Mucosa of descending colon (tissue), 3 donors: ENCODE data around the gene PDE4B. TPM values are rescaled to one million over a fixed set of nuclear protein-coding genes. Genes with fewer than 3 reads are reported as not detected.
A peak's percentile ranks its signal among the peaks of the same experiment; 100 is the strongest.
"Not testable (repeated sequence)": the region's sequence is repeated elsewhere in the genome, so short reads cannot be mapped to it uniquely, and the experiment has no call there.

ENCODE experiments used
- ATAC-seq: fragments of 200-7000 bp; cut with Tn5 transposase; one replicate; pipeline ENCODE4 v1.9.1; 2020; ENCODE audit warnings: mild to moderate bottlenecking, moderate library complexity
- DNase-seq, 3 donors: peaks; one replicate each; pipeline ENCODE4 v3.0.0-alpha.2; 2020
- H3K36me3 ChIP-seq: fragments of 200-600 bp; one replicate; pipeline ENCODE4 v1.8.0; 2021; ENCODE audit warnings: low read depth, mild to moderate bottlenecking
- H3K4me1 ChIP-seq: fragments of 200-600 bp; one replicate; pipeline ENCODE4 v1.8.0; 2021; ENCODE audit warnings: low read depth, mild to moderate bottlenecking
- H3K4me3 ChIP-seq: fragments of 200-600 bp; one replicate; pipeline ENCODE4 v1.8.0; 2021; ENCODE audit warnings: mild to moderate bottlenecking
- H3K9me3 ChIP-seq: fragments of 200-600 bp; one replicate; pipeline ENCODE4 v1.8.0; 2021; ENCODE audit warnings: mild to moderate bottlenecking
- intact Hi-C, 2 donors: fragments of 100-400 bp; cut with DNase I in 1 of 2; cut with micrococcal nuclease in 1 of 2; formaldehyde crosslinking; loops; one replicate each; pipeline versions ENCODE4 v1.11.0 to v1.11.1; 2022; cut with DNase I, micrococcal nuclease
- total RNA-seq, 3 donors: library from RNA; stranded (reverse); fragmentation: NEBNext Ultra II Directional in 2 of 3; extraction: Animal tissue kit (Norgen Biotek cat#: 25700) in 2 of 3; gene quantifications; one replicate each; pipeline versions ENCODE4 v1.2.1 to v1.2.4, GENCODE V29; 2021 to 2023
- TF ChIP-seq, protein P1 (sequence below): fragments of 200-600 bp; IDR thresholded peaks from one replicate; pipeline ENCODE4 v1.8.0; 2022; ENCODE audit warnings: antibody characterized with exemption, mild to moderate bottlenecking
- donor health status: DM: no; HTN: no; CAD: no; lungs with moderate emphysema.
- donor health status: DM: no; HTN: no; CAD: no.
- donor health status: DM: no; HTN: yes; CAD: no.

Gene PDE4B
- total RNA-seq, 3 donors from 2014 or later: 3.4 to 6.6 (median 4.9) TPM

DNA sequence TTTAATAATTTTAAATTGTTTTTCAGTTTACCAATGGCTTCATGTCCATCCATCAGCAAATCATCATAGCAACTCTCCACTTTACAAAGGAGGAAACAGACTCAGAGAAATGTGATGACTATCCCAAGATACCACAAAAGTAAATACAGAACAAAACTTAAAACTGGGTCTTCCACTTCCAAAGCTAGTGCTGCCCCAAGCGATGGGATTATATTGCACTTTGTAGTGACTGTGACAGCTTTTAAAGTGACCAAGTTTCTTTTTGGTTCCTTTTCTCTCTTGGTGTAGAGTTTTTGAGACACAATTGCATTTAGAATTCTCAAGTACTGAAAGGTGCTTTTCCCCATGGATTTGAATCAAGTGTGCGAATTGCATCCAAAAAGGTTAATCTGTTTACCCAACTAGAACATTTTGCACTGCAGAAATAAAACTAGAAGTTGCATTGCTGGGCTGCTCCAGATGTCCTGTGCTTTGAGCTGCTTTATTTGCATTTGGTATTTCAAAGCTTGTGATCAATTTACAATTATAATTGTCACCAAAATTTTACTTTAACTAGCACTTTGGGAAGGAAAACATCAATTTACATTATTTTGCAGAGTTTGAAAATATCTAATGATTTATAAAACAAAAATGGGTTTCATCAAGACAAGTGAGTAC lies 320.2 kb downstream of the PDE4B start:
- intact Hi-C loops: no loop called here
- ATAC-seq: no peak
- H3K9me3 ChIP-seq: no peaks in the 10 kb centered on the region

DNA sequence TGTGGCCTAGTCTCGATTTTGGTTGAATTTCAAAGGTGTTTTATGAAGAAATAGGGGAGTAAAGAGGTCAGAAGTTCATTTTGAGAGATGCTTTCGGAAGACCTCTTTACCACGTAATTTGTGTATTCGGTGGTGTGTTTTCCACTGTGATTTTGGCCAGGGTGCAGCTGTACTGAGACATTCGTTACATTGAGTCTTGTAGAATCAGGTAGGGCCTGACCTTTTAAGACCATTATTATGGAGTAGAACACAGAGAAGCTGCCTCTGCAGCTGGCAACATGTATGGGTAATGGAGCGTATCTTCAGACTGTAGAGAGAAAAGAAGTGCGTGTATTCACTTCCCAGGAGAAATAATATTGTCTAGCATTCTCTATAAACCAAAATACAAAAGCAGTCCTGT lies 326.5 kb downstream of the PDE4B start:
- ATAC-seq (no peak), DNase-seq (no peak)
- Histone ChIP-seq H3K9me3 (no peaks in the 10 kb centered on the region), H3K4me3 (no peak overlapping the region), H3K4me1 (no peaks in the 10 kb centered on the region), H3K36me3 (no peaks in the 10 kb centered on the region)
- TF ChIP-seq, protein P1, sequence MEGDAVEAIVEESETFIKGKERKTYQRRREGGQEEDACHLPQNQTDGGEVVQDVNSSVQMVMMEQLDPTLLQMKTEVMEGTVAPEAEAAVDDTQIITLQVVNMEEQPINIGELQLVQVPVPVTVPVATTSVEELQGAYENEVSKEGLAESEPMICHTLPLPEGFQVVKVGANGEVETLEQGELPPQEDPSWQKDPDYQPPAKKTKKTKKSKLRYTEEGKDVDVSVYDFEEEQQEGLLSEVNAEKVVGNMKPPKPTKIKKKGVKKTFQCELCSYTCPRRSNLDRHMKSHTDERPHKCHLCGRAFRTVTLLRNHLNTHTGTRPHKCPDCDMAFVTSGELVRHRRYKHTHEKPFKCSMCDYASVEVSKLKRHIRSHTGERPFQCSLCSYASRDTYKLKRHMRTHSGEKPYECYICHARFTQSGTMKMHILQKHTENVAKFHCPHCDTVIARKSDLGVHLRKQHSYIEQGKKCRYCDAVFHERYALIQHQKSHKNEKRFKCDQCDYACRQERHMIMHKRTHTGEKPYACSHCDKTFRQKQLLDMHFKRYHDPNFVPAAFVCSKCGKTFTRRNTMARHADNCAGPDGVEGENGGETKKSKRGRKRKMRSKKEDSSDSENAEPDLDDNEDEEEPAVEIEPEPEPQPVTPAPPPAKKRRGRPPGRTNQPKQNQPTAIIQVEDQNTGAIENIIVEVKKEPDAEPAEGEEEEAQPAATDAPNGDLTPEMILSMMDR: no peak
- intact Hi-C loops: no loop called here

More for the DNA sequence above, 320.2 kb downstream of the PDE4B start:
- Histone ChIP-seq H3K4me3 (no peak overlapping the region), H3K36me3 (no peaks in the 10 kb centered on the region), H3K4me1 (no peaks in the 10 kb centered on the region)
- no peak for DNase-seq
- TF ChIP-seq, protein P1: no peak

DNA sequence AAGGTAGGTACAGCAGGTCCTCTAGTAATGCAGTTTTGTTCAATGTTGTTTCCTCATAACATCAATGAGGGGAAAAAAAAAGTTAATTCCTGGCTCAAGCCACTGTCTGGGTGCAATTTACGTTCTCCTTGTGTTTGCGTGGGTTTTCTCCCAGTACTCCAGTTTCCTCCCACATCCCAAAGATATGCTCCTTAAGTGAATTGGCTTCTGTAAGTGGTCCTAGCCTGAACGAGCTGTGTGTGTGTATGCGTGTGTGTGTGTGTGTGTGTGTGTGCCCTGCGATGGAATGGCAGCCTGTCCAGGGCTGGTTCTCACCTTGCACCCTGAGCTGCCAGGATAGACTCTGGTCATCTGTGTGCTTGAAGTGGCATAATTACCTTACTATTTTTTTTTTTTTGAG lies 332.0 kb downstream of the PDE4B start:
- Histone ChIP-seq H3K9me3 (no peaks in the 10 kb centered on the region), H3K4me1 (no peaks in the 10 kb centered on the region), H3K36me3 (no peaks in the 10 kb centered on the region), H3K4me3 (no peak overlapping the region)
- intact Hi-C loops: no loop called here
- TF ChIP-seq, protein P1: no peak
- ATAC-seq: no peak
- no peak for DNase-seq

DNA sequence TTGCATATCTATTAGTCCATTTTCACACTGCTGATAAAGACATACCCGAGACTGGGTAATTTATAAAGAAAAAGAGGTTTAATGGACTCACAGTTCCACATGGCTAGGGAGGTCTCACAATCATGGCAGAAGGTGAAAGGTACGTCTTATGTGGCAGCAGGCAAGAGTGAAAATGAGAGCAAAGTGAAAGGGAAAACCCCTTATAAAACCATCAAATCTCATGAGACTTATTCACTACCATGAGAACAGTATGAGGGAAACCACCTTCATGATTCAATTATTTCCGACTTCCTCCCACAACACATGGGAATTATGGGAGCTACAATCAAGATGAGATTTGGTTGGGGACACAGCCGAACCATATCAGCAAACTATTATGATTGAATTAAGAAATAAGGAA lies 335.9 kb downstream of the PDE4B start:
- DNase-seq, H3K4me3 ChIP-seq, H3K9me3 ChIP-seq, H3K4me1 ChIP-seq, H3K36me3 ChIP-seq, ATAC-seq, intact Hi-C loops: not testable (repeated sequence)

DNA sequence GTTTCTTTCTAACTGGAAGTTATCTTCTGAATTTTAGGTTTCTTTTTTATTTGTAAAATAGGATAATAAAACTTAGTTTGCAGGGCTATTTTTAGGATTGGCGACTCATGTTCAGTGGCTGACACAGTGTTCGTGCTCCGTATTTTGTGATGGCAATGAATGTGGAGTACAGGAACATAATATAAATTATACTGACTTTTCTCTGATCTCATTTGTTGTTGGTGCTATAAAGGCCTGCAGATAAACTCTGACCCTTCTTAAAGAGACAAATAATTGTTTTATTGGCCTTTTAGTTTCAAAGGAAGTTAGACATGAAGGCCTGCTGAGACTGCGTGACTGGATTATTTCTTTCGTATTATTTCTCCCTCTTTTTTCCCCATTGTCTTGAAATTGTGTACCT lies 339.6 kb downstream of the PDE4B start:
- peak; percentile 76 for ATAC-seq
- Histone ChIP-seq H3K36me3 (no peaks in the 10 kb centered on the region), H3K9me3 (no peaks in the 10 kb centered on the region), H3K4me1 (no peaks in the 10 kb centered on the region), H3K4me3 (no peak overlapping the region)
- no peak for DNase-seq
- TF ChIP-seq, protein P1: no peak
- intact Hi-C loops: no loop called here

DNA sequence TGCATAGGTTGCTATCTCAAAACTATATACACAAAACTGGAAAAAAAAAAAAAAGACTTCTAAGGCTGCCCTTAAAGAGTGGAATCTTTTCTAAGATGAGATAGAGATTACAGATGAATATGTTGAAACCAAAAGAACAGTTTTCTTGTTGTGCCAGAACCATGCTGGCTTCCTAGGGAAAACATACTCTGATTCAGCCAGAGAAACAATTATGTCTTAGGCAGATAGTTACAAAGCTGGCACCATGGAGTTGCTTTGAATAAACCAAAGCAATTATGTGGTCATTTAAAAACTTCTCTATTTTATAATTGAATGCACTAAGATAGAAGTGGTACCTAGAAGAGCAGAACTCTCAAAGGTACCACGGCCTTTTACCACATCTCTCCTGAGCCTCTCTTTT lies 341.3 kb downstream of the PDE4B start:
- TF ChIP-seq, protein P1: no peak
- Histone ChIP-seq H3K4me1 (peaks cover 6% of the 10 kb centered on the region), H3K9me3 (no peaks in the 10 kb centered on the region), H3K36me3 (no peaks in the 10 kb centered on the region), H3K4me3 (no peak overlapping the region)
- ATAC-seq (no peak), DNase-seq (no peak)
- intact Hi-C loops: no loop called here
